ENCODE data around the gene TRIM71. TPM values are rescaled to one million over a fixed set of nuclear protein-coding genes. Genes with fewer than 3 reads are reported as not detected.
"Not testable (repeated sequence)": the region's sequence is repeated elsewhere in the genome, so short reads cannot be mapped to it uniquely, and the experiment has no call there.

Gene TRIM71
- total RNA-seq, 2 donors from 2014 or later: not detected

DNA sequence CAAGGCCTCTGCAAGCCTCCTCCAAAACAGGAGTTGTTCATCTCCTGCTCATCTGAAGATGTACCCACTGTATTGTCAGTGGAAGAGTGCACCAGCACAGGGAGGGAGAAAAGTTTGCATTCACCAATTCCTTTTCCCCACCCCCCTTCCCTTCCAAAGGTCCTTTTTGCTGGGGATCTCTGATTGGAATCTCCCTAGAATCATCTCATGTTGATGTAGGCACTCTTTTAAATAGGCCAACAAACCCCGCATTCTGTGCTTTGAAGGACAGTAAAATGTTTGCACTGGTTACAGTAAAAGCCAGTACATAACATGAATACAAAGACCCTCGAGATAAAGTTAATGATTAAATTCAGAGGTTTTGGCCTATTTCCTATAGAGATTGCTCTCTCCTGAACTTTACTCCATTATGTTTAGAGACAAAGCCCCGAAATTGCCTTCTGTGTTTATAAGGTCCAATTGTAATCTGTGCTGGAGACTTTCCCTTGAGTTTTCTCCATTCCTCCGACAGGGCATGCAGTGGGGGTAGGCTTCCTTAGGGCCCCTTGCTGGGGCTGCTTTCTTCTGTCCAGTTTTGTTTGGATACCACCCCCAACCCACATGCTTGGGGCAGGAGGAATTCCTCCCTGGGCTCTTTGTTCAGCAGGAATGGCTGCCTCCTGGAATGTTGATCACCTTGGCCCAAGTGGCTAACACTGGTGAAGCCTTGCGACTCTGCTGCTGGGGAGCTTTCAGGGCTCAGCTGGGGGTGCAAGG is 22.5 kb downstream of the TRIM71 start:
- intact Hi-C loops (cut with DNase I): no loop called here
- no peak for DNase-seq (ENCODE audit: low spot score)

DNA sequence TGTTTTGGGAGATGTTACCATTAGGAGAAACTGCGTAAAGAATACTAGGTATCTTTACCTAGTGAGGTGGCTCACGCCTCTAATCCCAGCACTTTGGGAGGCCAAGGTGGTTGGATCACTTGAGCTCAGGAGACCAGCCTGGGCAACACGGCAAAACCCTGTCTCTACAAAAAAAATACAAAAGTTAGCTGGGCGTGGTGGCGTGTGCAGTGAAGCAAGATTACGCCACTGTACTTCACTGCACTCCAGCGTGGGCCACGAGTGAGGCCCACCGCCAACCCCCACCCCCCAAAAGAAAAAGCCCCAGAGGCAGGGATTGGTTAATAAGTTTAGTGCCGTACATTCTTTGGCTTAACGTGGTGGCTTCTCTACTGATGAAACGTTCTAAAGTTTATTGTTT is 23.5 kb downstream of the TRIM71 start:
- intact Hi-C loops (cut with DNase I): no loop called here
- no peak for DNase-seq (ENCODE audit: low spot score)

DNA sequence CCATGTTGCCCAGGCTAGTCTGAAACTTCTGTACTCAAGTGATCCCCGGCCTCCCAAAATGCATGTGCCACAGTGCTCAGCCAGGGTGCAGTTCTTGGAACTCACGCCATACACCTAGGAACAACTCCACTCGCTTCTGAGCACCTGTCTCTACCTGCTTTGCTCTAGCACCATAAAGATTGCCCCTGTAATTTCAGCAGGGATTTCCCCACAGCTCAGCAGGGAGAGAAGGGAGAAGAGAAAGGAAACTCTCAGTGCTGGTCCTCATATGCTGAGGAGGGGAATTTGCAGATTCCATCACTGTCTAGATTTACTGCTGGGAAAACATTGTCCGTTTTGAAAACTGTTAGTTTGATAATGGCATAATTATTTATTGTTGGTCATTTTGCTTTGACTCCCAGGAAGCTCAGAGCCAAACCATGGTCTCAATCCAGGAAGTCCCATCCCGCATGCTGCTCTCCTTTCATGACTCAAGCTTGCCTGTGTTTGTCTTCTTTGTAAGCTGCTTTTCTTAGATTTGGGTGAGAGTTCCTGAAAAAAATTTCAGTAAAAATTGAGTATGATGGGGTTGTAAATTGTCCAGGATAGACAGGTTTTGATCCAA is 24.2 kb downstream of the TRIM71 start:
- DNase-seq (ENCODE audit: low spot score): no peak
- intact Hi-C loops (cut with DNase I): no loop called here

DNA sequence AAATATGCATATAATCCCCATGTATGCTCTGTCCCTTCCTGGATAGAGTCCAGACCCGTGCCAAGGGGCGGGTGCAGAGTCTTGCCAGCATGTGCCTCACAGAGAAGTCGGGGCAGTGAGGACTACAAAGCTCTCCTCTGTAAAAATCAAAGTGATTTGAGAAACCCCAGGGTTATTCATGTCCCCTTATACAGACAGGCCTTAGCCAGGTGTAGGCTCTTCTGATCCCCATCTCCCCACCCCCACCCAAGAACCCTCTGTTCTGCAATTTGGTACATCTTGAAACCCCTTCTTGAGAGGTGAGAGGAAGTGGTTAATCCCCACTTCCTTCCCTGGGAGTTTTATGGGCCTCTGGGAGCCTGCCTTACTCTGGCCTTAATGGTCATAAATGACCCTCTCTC is 24.7 kb downstream of the TRIM71 start:
- DNase-seq (ENCODE audit: low spot score): no peak
- intact Hi-C loops (cut with DNase I): no loop called here

DNA sequence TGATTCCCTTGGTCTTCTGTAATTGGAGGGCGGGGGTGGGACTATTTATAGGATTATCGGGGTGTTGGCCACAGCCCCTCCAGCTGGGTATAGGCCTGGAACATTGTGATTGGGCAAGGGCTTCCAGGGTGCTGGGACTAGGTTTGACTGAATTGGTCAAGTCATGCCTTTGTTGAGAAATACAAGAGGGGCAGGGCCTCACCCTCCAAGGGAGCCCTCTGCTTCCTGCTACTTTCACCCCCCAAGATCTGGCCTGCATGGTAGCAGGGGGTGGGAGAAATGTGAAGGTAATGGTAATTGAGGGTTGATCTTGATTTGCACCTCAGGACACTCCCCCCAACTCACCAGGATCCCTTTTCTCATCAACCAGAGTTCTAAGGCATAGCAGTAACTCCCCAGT is 25.2 kb downstream of the TRIM71 start:
- intact Hi-C loops (cut with DNase I): no loop called here
- no peak for DNase-seq (ENCODE audit: low spot score)

DNA sequence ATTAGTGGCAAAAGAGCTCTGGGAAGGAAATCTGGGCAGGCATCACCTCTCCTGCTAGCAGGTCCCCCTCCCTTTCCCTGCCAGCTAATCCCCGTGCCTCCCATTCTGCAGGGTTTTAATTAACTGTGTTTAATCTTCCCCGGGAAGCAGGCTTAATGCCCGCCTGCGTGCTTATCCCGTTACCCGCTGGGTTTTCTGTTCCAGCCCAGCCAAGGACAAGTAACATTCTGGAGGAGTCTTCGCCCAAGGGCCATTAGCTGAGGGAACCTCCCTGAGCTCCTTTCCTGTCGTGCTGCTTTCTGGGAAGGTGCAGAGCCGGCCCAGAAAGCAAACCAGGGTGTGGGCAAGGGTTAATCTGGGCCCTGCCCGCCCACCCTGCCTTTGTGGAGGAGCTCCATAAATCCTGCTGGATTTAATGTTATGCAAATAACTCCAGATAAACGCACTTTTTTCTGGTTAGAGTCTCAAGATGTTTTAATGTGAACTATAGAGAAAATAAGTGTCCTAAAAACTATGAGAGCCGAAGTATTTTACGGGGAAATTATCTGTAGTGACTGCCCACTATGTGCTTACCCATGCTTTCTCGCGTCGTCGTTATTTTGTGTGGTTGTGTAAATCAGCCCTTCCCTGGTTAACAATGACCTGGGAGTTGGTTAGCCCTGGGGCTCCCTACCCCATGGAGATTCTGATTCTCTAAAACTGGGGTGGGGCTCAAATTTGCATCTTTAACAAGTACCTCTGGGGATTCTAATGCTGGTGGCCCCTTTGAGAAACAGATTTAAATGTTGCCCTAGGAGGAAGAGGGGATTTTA is 25.9 kb downstream of the TRIM71 start:
- intact Hi-C loops (cut with DNase I): no loop called here
- DNase-seq (ENCODE audit: low spot score): no peak

DNA sequence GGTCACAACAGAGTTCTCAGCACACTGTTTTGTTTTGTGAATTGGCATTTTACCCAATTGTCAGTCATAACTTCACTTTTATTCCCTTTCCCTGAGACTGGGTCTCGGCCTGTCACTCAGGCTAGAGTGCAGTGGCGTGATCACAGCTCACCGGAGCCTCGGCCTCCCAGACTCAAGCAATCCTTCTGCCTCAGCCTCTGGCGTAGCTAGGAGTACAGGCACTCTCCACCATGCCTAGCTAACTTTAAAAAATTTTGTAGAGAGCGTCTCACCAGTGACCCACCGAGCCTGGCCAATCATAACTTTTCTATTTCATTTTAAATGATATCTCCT is 26.5 kb downstream of the TRIM71 start:
- no peak for DNase-seq (ENCODE audit: low spot score)
- intact Hi-C loops (cut with DNase I): no loop called here

DNA sequence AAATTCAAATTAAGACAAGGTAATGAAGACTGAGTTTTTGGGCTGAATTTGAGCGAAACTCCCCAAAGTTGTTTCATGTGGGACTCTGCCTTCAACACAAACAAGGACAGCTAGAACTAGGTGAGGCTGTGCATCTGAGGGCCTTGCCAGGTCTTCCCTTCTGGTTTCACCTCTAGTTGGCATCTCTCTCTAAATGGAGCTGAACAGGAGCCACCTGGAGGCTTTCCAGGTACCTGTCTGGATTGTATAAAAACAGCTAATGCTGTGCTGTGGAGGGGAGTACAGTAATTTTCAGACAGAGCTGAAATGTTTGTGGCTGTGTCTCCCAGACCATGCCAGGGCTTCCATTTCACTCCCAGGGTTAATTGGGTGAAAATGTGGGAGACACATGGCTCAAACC is 27.1 kb downstream of the TRIM71 start:
- intact Hi-C loops (cut with DNase I): no loop called here

DNA sequence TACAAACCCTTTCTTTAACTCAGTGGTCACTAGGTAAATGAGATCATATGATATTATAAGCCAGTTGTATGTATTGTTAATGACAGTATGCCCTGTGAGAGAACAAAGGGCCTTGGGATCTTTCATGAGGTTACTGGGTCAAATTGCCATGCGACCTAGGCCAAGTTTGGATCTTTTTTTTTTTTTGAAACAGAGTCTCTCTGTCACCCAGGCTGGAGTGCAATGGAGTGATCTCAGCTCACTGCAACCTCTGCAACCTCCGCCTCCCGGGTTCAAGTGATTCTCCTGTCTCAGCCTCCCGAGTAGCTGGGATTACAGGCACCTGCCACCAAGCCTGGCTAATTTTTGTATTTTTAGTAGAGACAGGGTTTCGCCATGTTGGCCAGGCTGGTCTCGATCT is 27.7 kb downstream of the TRIM71 start:
- DNase-seq (ENCODE audit: low spot score); intact Hi-C loops (cut with DNase I): not testable (repeated sequence)

More for the DNA sequence above, 27.1 kb downstream of the TRIM71 start:
- DNase-seq (ENCODE audit: low spot score): no peak

DNA sequence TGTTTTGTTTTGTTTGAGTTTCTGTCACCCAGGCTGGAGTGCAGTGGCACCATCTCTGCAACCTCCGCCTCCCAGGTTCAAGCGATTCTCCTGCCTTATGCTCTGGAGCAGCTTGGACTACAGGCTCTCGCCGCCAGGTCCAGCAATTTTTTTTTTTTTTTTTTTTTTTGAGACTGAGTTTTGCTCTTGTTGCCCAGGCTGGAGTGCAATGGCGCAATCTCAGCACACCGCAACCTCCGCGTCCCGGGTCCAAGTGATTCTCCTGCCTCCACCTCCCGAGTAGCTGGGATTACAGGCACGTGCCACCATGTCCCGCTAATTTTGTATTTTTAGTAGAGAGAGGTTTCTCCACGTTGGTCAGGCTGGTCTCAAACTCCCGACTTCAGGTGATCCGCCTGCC is 29.2 kb downstream of the TRIM71 start:
- intact Hi-C loops (cut with DNase I); DNase-seq (ENCODE audit: low spot score): not testable (repeated sequence)

DNA sequence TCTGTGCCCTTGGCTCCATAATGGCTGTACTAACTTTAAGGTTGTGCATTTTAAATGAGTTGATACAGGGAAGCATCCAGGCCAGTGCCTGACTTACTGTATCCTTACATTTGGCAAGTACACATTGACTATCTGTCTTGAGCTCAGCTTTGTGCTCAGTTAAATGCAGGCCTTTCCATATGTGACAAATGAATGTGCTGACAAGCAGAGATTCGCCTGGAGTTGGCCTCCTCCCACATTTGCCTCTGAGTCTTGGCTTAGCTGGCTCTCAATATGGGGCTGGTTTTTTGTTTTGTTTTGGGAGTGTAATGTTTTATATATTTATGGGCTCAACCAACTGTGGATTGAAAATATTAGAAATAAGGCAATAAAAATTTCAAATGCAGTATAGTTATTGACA is 29.7 kb downstream of the TRIM71 start:
- intact Hi-C loops (cut with DNase I): no loop called here
- no peak for DNase-seq (ENCODE audit: low spot score)

DNA sequence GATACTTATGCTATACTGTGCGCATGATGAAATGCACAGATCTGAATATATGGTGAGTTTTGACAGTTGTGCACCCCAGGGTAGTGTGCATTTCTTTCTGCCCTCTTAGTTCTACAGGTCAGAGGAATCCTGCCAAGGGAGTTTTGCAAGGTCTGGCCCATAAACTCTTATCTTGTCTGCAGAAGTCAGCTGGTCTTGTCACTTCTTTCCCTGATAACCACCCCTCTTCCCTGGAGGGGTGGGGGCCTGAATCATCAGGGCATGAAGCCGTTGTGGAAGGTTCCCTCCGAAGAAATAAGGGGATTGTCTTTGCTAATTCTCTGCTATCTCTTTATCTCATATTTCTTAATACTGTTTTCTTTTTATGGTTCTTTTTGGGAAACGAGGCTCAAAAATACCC is 30.4 kb downstream of the TRIM71 start:
- intact Hi-C loops (cut with DNase I): no loop called here
- no peak for DNase-seq (ENCODE audit: low spot score)

DNA sequence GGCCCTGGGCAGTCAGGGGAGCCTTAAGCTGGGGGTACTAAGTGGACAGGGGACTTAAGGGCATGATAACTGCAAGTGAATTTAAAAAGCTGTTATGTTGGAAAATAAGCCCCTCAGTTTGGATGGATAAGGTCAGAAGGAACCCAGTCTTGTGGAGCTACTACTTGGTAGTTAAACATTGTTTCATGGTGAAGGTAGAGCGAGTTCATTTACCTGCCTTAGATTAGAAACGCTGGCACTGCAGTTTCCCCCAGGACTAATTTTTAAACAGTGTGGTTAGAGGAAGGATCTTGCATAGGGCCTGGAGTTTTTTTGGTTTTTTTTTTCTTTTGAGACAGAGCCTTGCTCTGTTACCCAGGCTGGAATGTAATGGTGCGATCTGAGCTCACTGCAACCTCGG is 31.2 kb downstream of the TRIM71 start:
- no peak for DNase-seq (ENCODE audit: low spot score)
- intact Hi-C loops (cut with DNase I): no loop called here

DNA sequence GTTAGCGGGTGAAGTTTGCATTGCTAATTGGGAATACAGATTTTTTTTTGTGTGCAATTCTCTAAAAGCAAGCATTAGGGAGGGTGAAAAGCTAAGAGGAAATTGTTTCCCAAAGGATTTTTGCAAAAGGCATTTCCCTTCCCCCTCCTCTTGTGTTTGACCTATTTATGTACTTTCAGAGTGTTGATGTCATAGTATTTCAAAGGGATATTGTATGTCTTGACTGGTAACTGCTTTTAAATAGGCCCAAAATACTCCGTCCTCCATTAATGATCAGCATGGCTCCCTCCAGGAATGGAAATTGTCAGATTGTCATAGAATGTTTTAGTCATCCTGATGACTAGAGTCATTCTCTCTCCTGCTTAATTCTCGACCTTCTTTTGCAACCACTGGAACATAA is 32.4 kb downstream of the TRIM71 start:
- intact Hi-C loops (cut with DNase I): no loop called here
- no peak for DNase-seq (ENCODE audit: low spot score)

DNA sequence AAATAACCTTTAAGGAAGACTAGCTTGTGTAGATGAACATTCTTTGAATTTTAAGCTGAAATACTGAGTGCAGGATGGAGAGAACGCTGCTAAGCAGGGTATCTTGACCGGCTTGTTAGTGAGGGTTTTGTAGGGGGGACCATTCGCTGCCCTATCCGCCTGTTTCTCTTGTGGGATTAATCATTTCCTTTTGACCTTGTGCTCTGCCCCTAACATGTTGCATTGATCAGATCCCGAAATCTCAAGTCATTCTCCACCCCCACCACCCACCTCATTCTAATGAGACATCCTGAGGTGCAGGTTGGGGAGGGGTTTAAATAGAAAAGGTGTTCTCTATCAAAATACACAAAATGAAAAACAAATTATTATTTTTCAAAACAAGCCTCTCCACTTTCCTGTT is 32.8 kb downstream of the TRIM71 start:
- DNase-seq (ENCODE audit: low spot score): no peak
- intact Hi-C loops (cut with DNase I): no loop called here

DNA sequence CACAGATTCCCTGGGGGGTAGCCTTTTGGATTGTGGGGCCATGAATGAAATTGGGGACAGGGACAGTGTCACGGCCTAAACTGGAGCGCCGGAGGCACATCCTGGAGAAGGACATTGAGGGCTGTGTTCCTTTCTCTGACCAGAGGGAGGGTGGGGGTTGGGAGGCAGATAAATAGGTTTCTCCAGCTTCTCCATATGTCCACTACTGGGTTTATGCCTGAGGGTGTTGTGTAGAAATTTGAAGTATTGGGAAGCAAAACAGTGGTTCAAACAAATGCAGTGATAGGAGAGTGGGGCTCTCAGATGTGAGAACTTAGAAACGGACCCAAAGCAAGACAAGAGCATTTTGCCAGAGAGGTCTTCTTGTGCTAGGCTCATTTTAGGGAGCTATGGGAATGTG is 34.3 kb downstream of the TRIM71 start:
- no peak for DNase-seq (ENCODE audit: low spot score)
- intact Hi-C loops (cut with DNase I): no loop called here

DNA sequence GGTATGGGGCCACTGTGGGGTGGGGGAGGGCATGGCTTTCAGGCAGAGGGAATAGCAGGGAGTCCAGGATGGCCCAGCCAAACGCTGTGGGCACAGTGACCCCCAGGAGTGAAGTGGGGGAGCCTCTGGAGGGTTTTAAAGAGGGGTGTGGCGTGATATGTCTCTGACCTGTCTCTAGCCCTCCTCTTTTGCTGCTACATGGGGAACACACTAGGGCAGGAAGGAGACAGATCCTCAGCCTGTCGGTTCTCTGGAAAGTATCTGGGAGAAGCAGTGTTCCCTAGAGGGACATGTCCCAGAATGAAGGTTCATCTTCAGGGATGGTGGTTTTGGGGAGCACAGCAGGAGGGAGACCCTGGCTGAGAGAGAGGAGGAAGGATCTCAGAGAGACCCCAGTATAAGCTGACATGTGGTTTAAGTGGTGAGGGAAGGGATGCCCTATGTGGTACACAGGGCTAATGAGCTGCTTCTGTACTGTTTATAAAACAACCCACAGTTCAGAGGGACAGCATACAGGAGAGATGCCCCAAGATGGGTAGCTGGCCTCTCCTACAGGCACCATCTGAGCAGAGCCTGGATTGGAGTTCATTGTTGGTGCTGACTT is 37.7 kb downstream of the TRIM71 start:
- intact Hi-C loops (cut with DNase I): no loop called here
- no peak for DNase-seq (ENCODE audit: low spot score)

DNA sequence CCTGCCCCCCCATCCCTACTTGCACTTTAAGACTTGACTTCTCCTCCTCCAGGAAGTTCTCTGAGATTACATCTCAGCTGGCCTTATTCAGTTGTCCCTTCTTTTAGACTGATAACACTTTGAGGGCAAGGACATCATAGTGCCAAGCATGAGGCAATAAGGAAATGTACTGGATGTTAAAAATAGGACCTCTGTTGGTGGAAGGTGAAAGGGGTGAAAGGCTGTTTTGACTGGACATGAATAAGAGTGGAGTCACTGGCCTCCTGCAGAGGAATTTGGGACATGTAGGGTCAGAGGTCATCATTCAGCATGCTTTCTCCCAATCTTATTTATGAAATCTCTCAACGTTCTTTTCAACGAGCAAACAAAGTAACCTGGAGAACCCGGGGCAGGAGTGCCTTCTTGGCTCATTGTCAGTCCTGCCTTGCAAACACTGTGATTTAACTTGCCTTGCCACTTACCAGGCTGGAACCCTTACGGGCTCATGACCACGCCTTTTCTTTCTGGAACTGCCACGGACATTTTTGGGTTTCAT is 38.6 kb downstream of the TRIM71 start:
- intact Hi-C loops (cut with DNase I): no loop called here
- DNase-seq (ENCODE audit: low spot score): no peak

DNA sequence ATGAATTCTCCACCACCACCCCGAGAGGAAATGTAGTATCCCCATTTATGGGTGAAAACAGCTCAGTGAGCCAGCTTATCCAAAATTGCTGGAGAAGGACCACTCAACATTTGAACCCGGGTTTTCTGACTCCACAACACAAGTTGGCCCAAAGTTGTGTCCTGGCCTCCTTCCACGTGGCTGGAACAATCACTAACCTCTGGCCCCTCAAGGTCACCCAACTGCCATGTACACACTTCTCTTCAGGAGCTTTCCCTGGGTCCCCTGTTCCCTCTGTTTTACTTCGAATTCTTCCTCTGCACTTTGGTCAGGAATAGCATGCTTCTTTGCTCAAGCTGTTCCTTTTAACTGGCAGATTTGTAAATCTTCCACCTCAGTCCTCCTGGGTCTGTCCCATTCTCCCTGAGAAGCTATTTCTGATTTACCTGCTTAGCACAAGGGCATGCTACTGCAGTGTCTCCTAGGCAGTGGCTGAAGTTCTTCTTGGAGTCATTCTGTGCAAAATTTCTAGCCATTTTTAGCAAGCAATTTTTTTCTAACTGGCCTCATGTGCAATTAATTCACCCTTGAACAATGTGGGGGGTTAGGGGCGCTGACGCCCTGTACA is 39.2 kb downstream of the TRIM71 start:
- intact Hi-C loops (cut with DNase I): no loop called here
- DNase-seq (ENCODE audit: low spot score): no peak

DNA sequence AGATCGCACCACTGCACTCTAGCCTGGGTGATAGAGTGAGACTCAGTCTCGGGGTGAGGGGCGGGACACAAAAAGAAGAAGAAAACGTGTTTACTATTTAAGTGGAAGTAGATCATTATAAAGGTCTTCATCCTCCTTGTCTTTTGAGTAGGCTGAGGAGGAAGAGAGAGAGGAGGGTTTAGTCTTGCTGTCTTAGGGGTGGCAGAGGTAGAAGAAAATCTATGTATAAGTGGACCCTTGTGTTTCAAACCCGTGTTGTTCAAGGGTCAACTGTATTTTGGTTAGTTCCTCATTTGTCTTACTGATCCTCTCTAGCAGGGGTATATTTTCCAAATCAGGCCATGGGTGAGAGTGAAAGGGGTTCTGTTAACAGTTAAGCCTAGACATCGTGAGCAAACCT is 40.1 kb downstream of the TRIM71 start:
- DNase-seq (ENCODE audit: low spot score): no peak
- intact Hi-C loops (cut with DNase I): no loop called here

Measured in posterior vena cava (tissue), 2 donors.